Upper lobe of left lung (tissue), 6 donors: ENCODE data around the gene SLC12A7. TPM values are rescaled to one million over a fixed set of nuclear protein-coding genes. Genes with fewer than 3 reads are reported as not detected.
A peak's percentile ranks its signal among the peaks of the same experiment; 100 is the strongest.

Experiments used
- ATAC-seq, 2 donors: fragments of 200-7000 bp; cut with Tn5 transposase; one replicate each; pipeline ENCODE4 v1.9.1; 2022; ENCODE audit warnings: mild to moderate bottlenecking in 2 of 2, moderate library complexity in 2 of 2; ENCODE audit not compliant: low FRiP score in 2 of 2
- DNase-seq, 2 donors: peaks; one replicate each; pipeline ENCODE4 v3.0.0-alpha.2; 2019 to 2020
- H3K27ac ChIP-seq, 4 donors: fragments of 200-600 bp; sonication (generic); one replicate each; pipeline ENCODE4 v1.5.1; 2016 to 2019
- H3K27me3 ChIP-seq, 4 donors: fragments of 200-600 bp; sonication (generic); one replicate each; pipeline ENCODE4 v1.5.1; 2017 to 2019
- H3K36me3 ChIP-seq, 4 donors: fragments of 200-600 bp; sonication (generic); one replicate each; pipeline ENCODE4 v1.5.1; 2016 to 2019
- H3K4me1 ChIP-seq, 4 donors: fragments of 200-600 bp; sonication (generic); one replicate each; pipeline ENCODE4 v1.5.1; 2018 to 2019
- H3K4me3 ChIP-seq, 4 donors: fragments of 200-600 bp; sonication (generic); one replicate each; pipeline ENCODE4 v1.5.1; 2017 to 2019; ENCODE audit warnings: mild to moderate bottlenecking in 2 of 4, moderate library complexity in 1 of 4
- H3K9me3 ChIP-seq, 4 donors: fragments of 200-600 bp; sonication (generic); one replicate each; pipeline ENCODE4 v1.5.1; 2018 to 2019
- EP300 ChIP-seq, 4 donors: sonication (generic); formaldehyde crosslinking; IDR thresholded peaks; one replicate each; pipeline ENCODE4 v1.5.1; 2017; ENCODE audit warnings: antibody characterized with exemption in 4 of 4, control low read depth in 2 of 4
- POLR2A ChIP-seq, 4 donors: fragments of 450-650 bp; IDR thresholded peaks; one replicate each; pipeline ENCODE4 v1.5.1; 2016 to 2017; ENCODE audit warnings: antibody characterized with exemption in 4 of 4, mild to moderate bottlenecking in 2 of 4
- POLR2AphosphoS5 ChIP-seq, 2 donors: sonication (generic); formaldehyde crosslinking; IDR thresholded peaks; one replicate each; pipeline ENCODE4 v1.5.1; 2017; ENCODE audit warnings: antibody characterized with exemption in 2 of 2
- WGBS, 2 donors: methylation state at CpG; one replicate each; pipeline ENCODE4 v1.1.5; 2017 to 2018; 5-methylcytosine and 5-hydroxymethylcytosine counted together
- total RNA-seq, 6 donors: library from RNA; depleted of rRNA in 4 of 6; stranded (reverse); fragments of >200 nt in 4 of 6; gene quantifications; one replicate each; pipeline versions ENCODE4 v1.1.0 to v1.2.1, GENCODE V29; 2016 to 2021
- TF ChIP-seq, protein P1 (sequence below), 6 experiments: fragments of 450-650 bp in 4 of 6; fragments of 200-600 bp in 2 of 6; sonication (generic) in 2 of 6; IDR thresholded peaks; one replicate each; pipeline ENCODE4 v1.5.1; 2016 to 2019; ENCODE audit warnings: antibody characterized with exemption in 6 of 6
- donor health status: DM: no; HTN: no; CAD: no; lungs with moderate emphysema.
- donor health status: DM: no; HTN: yes; CAD: no; lungs with severe emphysema.

Gene SLC12A7
- total RNA-seq, 6 donors from 2014 or later: 31.3 to 138 (median 48.5) TPM

GRCh38 chr5:1021136-1021968 lies 90.5 kb downstream of the SLC12A7 start:
- no peak overlapping the region for H3K4me3 ChIP-seq
- H3K4me1 ChIP-seq: no peaks in the 10 kb centered on the region
- no peaks in the 10 kb centered on the region for H3K27me3 ChIP-seq
- ATAC-seq (no peak), DNase-seq (peak in 1 of 2 donors; percentile 62)
- H3K27ac ChIP-seq: no peak overlapping the region
- TF ChIP-seq EP300 (IDR thresholded peaks at IDR 0.05): no peak
- TF ChIP-seq, protein P1, sequence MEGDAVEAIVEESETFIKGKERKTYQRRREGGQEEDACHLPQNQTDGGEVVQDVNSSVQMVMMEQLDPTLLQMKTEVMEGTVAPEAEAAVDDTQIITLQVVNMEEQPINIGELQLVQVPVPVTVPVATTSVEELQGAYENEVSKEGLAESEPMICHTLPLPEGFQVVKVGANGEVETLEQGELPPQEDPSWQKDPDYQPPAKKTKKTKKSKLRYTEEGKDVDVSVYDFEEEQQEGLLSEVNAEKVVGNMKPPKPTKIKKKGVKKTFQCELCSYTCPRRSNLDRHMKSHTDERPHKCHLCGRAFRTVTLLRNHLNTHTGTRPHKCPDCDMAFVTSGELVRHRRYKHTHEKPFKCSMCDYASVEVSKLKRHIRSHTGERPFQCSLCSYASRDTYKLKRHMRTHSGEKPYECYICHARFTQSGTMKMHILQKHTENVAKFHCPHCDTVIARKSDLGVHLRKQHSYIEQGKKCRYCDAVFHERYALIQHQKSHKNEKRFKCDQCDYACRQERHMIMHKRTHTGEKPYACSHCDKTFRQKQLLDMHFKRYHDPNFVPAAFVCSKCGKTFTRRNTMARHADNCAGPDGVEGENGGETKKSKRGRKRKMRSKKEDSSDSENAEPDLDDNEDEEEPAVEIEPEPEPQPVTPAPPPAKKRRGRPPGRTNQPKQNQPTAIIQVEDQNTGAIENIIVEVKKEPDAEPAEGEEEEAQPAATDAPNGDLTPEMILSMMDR (IDR thresholded peaks at IDR 0.05): no peak
- no peak for TF ChIP-seq POLR2A (IDR thresholded peaks at IDR 0.05)
- TF ChIP-seq POLR2AphosphoS5 (IDR thresholded peaks at IDR 0.05): no peak
- no peaks in the 10 kb centered on the region for H3K36me3 ChIP-seq
- no peaks in the 10 kb centered on the region for H3K9me3 ChIP-seq
- 54 to 68% methylated on average over 23 to 29 of the region's 29 CpGs for WGBS, 2 donors

GRCh38 chr5:1020452-1020961 lies 91.4 kb downstream of the SLC12A7 start:
- Histone ChIP-seq H3K27me3 (no peaks in the 10 kb centered on the region), H3K27ac (no peak overlapping the region), H3K4me3 (no peak overlapping the region), H3K36me3 (no peaks in the 10 kb centered on the region), H3K4me1 (no peaks in the 10 kb centered on the region), H3K9me3 (no peaks in the 10 kb centered on the region)
- TF ChIP-seq EP300 (IDR thresholded peaks at IDR 0.05) (no peak), POLR2AphosphoS5 (IDR thresholded peaks at IDR 0.05) (no peak), POLR2A (IDR thresholded peaks at IDR 0.05) (no peak)
- TF ChIP-seq, protein P1 (IDR thresholded peaks at IDR 0.05): no peak
- DNase-seq: peak in 1 of 2 donors; percentile 38
- ATAC-seq: peak in 1 of 2 donors; percentile 65
- WGBS, 2 donors: 73 to 75% methylated on average over 15 to 16 of the region's 16 CpGs

GRCh38 chr5:1019001-1019905 lies 92.6 kb downstream of the SLC12A7 start:
- H3K9me3 ChIP-seq: no peaks in the 10 kb centered on the region
- H3K27ac ChIP-seq: no peak overlapping the region
- WGBS, 2 donors: 82 to 84% methylated on average over 31 to 37 of the region's 37 CpGs
- TF ChIP-seq EP300 (IDR thresholded peaks at IDR 0.05): no peak
- no peak for TF ChIP-seq POLR2AphosphoS5 (IDR thresholded peaks at IDR 0.05)
- TF ChIP-seq, protein P1 (IDR thresholded peaks at IDR 0.05): no peak
- TF ChIP-seq POLR2A (IDR thresholded peaks at IDR 0.05): no peak
- peaks cover 0 to under 1% (median 0%) of the 10 kb centered on the region in 4 donors for H3K4me1 ChIP-seq
- no peak overlapping the region for H3K4me3 ChIP-seq
- DNase-seq (peak in 1 of 2 donors; percentile 54), ATAC-seq (no peak)
- H3K36me3 ChIP-seq: no peaks in the 10 kb centered on the region
- no peaks in the 10 kb centered on the region for H3K27me3 ChIP-seq

- TF ChIP-seq POLR2A (IDR thresholded peaks at IDR 0.05): no peak
- TF ChIP-seq EP300 (IDR thresholded peaks at IDR 0.05): no peak
- no peak for TF ChIP-seq POLR2AphosphoS5 (IDR thresholded peaks at IDR 0.05)
- TF ChIP-seq, protein P1 (IDR thresholded peaks at IDR 0.05): no peak
- Histone ChIP-seq H3K9me3 (no peaks in the 10 kb centered on the region), H3K4me1 (peaks cover 0 to 5% (median 0%) of the 10 kb centered on the region in 4 donors), H3K27me3 (no peaks in the 10 kb centered on the region), H3K27ac (no peak overlapping the region), H3K4me3 (no peak overlapping the region), H3K36me3 (no peaks in the 10 kb centered on the region)
- ATAC-seq (no peak), DNase-seq (peak in 1 of 2 donors; percentile 68)
- 93% methylated on average over 7 of the region's 9 CpGs; no CpG with 5 or more reads in 1 of the 2 donors for whole genome bisulfite sequencing, 2 donors
These were observed 93.3 kb downstream of the SLC12A7 start for GRCh38 chr5:1018596-1018995.
